Ovary (tissue), 9 donors: ENCODE results near the gene CPT1C. TPM values are rescaled to one million over a fixed set of nuclear protein-coding genes. Genes with fewer than 3 reads are reported as not detected.

Source experiments
- DNase-seq, 5 donors: peaks; one replicate each; pipeline ENCODE4 v3.0.0-alpha.2; 2019 to 2020
- H3K27ac ChIP-seq, 2 donors: fragments of 200-600 bp; one replicate each; pipeline versions ENCODE4 v1.5.1 to v1.8.0; 2019 to 2022
- H3K27me3 ChIP-seq: fragments of 200-600 bp; one replicate; pipeline ENCODE4 v1.8.0; 2022
- H3K36me3 ChIP-seq: fragments of 200-600 bp; sonication (generic); one replicate; pipeline ENCODE4 v1.5.1; 2019
- H3K4me1 ChIP-seq: one replicate; pipeline ENCODE4 v1.8.1; 2013; ENCODE audit warnings: mild to moderate bottlenecking, moderate library complexity; ENCODE audit not compliant: insufficient read depth
- H3K4me3 ChIP-seq: fragments of 200-600 bp; sonication (generic); one replicate; pipeline ENCODE4 v1.5.1; 2017
- H3K9me3 ChIP-seq, 2 donors: fragments of 200-600 bp in 1 of 2; sonication (generic) in 1 of 2; one replicate each; pipeline versions ENCODE4 v1.5.1 to v1.8.1; 2013 to 2019; ENCODE audit warnings: mild to moderate bottlenecking in 1 of 2, moderate library complexity in 1 of 2
- EP300 ChIP-seq: sonication (generic); formaldehyde crosslinking; IDR thresholded peaks from one replicate; pipeline ENCODE4 v1.6.1; 2017; ENCODE audit warnings: antibody characterized with exemption
- POLR2A ChIP-seq: fragments of 450-650 bp; IDR thresholded peaks from one replicate; pipeline ENCODE4 v1.6.1; 2017; ENCODE audit warnings: antibody characterized with exemption, mild to moderate bottlenecking, moderate library complexity
- WGBS, 3 donors: extraction: QIAGEN DNeasy Blood & Tissue Kit in 1 of 3; methylation state at CpG; one replicate each; pipeline versions ENCODE4 v1.1.5 to v1.1.7; 2013 to 2017; 5-methylcytosine and 5-hydroxymethylcytosine counted together
- intact Hi-C, 4 donors: fragments of 100-400 bp; cut with DNase I; formaldehyde crosslinking; loops; one replicate each; pipeline versions ENCODE4 v1.11.0 to v1.15.1; 2022 to 2023
- polyA plus RNA-seq, 2 donors: library from polyadenylated mRNA; stranded (reverse); fragments of 200-250 nt in 1 of 2; fragments of 350-450 nt in 1 of 2; fragmentation: Illumina TruSeq in 1 of 2; extraction: RNeasy Lipid Tissue Mini Kit (QIAGEN cat#74804) in 1 of 2; gene quantifications; one replicate each; pipeline ENCODE4 v1.2.3, GENCODE V29; 2013 to 2014
- total RNA-seq, 7 donors: library from RNA; depleted of rRNA in 2 of 7; stranded (reverse); fragments of >200 nt in 2 of 7; fragmentation: NEBNext Ultra II Directional in 3 of 7; extraction: Animal tissue kit (Norgen Biotek cat#: 25700) in 3 of 7; gene quantifications; one replicate each; pipeline versions ENCODE4 v1.1.0 to v1.2.4, GENCODE V29; 2016 to 2023
- TF ChIP-seq, protein P1 (sequence below), 3 donors: fragments of 450-650 bp in 2 of 3; fragments of 200-600 bp in 1 of 3; IDR thresholded peaks; one replicate each; pipeline versions ENCODE4 v1.5.1 to v1.8.0; 2016 to 2022; ENCODE audit warnings: antibody characterized with exemption in 3 of 3, mild to moderate bottlenecking in 1 of 3
- donor health status: DM: no; HTN: no; CAD: no; lungs with moderate emphysema.
- donor health status: DM: no; HTN: no; CAD: no.
- donor health status: Bipolar disorder and iron deficiency.
- donor health status: DM: yes; HTN: yes; CAD: no.
- donor health status: DM: no; HTN: no; CAD: no.
- donor health status: DM: yes; HTN: yes; CAD: no.

Gene CPT1C
- total and polyA plus RNA-seq, 9 donors = 4.6 to 25.8 (median 12.9) TPM

GRCh38 chr19:49710372-49710951 is 19.5 kb downstream of the CPT1C start:
- no peaks in the 10 kb centered on the region for H3K27me3 ChIP-seq
- no peaks in the 10 kb centered on the region for H3K4me1 ChIP-seq
- DNase-seq = no peak
- intact Hi-C loops = no loop called here
- H3K27ac ChIP-seq = no peak overlapping the region
- TF ChIP-seq EP300 (no peak), POLR2A (no peak)
- TF ChIP-seq, protein P1, sequence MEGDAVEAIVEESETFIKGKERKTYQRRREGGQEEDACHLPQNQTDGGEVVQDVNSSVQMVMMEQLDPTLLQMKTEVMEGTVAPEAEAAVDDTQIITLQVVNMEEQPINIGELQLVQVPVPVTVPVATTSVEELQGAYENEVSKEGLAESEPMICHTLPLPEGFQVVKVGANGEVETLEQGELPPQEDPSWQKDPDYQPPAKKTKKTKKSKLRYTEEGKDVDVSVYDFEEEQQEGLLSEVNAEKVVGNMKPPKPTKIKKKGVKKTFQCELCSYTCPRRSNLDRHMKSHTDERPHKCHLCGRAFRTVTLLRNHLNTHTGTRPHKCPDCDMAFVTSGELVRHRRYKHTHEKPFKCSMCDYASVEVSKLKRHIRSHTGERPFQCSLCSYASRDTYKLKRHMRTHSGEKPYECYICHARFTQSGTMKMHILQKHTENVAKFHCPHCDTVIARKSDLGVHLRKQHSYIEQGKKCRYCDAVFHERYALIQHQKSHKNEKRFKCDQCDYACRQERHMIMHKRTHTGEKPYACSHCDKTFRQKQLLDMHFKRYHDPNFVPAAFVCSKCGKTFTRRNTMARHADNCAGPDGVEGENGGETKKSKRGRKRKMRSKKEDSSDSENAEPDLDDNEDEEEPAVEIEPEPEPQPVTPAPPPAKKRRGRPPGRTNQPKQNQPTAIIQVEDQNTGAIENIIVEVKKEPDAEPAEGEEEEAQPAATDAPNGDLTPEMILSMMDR (IDR thresholded peaks at IDR 0.05) = no peak
- H3K4me3 ChIP-seq = no peak overlapping the region
- no peaks in the 10 kb centered on the region for H3K36me3 ChIP-seq
- WGBS, 3 donors = 83 to 84% (median 84%) methylated on average over 20 of the region's 20 CpGs
- H3K9me3 ChIP-seq = no peaks in the 10 kb centered on the region

- TF ChIP-seq EP300 (no peak), POLR2A (no peak)
- TF ChIP-seq, protein P1 (IDR thresholded peaks at IDR 0.05) = no peak
- Histone ChIP-seq H3K27me3 (no peaks in the 10 kb centered on the region), H3K9me3 (no peaks in the 10 kb centered on the region), H3K36me3 (no peaks in the 10 kb centered on the region), H3K4me1 (no peaks in the 10 kb centered on the region), H3K4me3 (no peak overlapping the region), H3K27ac (no peak overlapping the region)
- DNase-seq = peak; percentile 39 to 71 (median 52)
- intact Hi-C loops = no loop called here
- WGBS, 3 donors = 54 to 60% (median 55%) methylated on average over 20 of the region's 20 CpGs
These were observed 21.5 kb downstream of the CPT1C start for GRCh38 chr19:49712397-49712859.

- Histone ChIP-seq H3K4me3 (no peak overlapping the region), H3K27ac (no peak overlapping the region), H3K9me3 (no peaks in the 10 kb centered on the region), H3K27me3 (no peaks in the 10 kb centered on the region), H3K4me1 (peaks cover 3% of the 10 kb centered on the region), H3K36me3 (no peaks in the 10 kb centered on the region)
- TF ChIP-seq EP300 = no peak
- TF ChIP-seq, protein P1 (IDR thresholded peaks at IDR 0.05) = no peak
- DNase-seq = no peak
- intact Hi-C loops = no loop called here
- 61 to 63% (median 63%) methylated on average over 8 of the region's 8 CpGs for WGBS, 3 donors
These were observed 22.4 kb downstream of the CPT1C start for GRCh38 chr19:49713236-49713845.

DNA sequence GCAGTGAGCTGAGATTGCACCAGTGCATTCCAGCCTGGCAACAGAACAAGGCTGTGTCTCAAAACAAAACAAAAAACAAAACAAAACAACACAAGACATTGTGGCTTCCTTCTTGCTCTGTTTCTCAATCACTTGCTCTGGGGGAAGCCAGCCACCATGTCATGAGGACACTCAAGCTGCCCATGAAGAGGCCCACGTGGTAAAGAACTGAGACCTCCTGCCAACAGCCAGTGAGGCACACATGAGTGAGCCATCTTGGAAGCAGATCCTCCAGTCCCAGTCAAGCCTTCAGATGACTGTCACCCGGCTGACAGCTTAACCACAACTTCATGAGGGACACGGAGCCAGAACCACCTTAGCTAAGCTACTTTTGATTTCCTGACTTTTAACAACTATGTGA is 25.2 kb downstream of the CPT1C start:
- no peak for DNase-seq
- Histone ChIP-seq H3K4me1 (peaks cover 6% of the 10 kb centered on the region), H3K36me3 (no peaks in the 10 kb centered on the region), H3K9me3 (no peaks in the 10 kb centered on the region), H3K4me3 (no peak overlapping the region), H3K27ac (no peak overlapping the region), H3K27me3 (no peaks in the 10 kb centered on the region)
- intact Hi-C loops = no loop called here
- WGBS, 3 donors = 65 to 73% (median 72%) methylated on average over 3 of the region's 3 CpGs
- TF ChIP-seq EP300 (no peak), POLR2A (no peak)
- TF ChIP-seq, protein P1 (IDR thresholded peaks at IDR 0.05) = no peak
